HepG2 (cell line): ENCODE results near the gene UBE2C. TPM values are rescaled to one million over a fixed set of nuclear protein-coding genes. Genes with fewer than 3 reads are reported as not detected.

Source experiments
- CEBPZ ChIP-seq: IDR thresholded peaks from 2 replicates; pipeline ENCODE4 v1.6.1; 2012; ENCODE audit warnings: low read length, improper control_type of control experiment
- CERS6 ChIP-seq: sonication (generic); formaldehyde crosslinking; IDR thresholded peaks from 2 replicates; pipeline ENCODE4 v1.5.0; 2020; ENCODE audit warnings: missing genetic modification reagents
- FOXA1 ChIP-seq, 2 experiments: fragments of 450-650 bp in 1 of 2; sonication (generic) in 1 of 2; formaldehyde crosslinking in 1 of 2; IDR thresholded peaks; 2 replicates each; pipeline versions ENCODE4 v1.4.0 to v1.6.1; 2016 to 2020; ENCODE audit warnings: missing genetic modification reagents in 1 of 2
- FOXJ3 ChIP-seq: sonication (generic); formaldehyde crosslinking; IDR thresholded peaks from 2 replicates; pipeline ENCODE4 v1.4.0; 2020; ENCODE audit warnings: missing genetic modification reagents, mild to moderate bottlenecking, borderline replicate concordance
- FOXO1 ChIP-seq: sonication (generic); formaldehyde crosslinking; IDR thresholded peaks from 2 replicates; pipeline ENCODE4 v1.4.0; 2020; ENCODE audit warnings: missing genetic modification reagents
- SP4 ChIP-seq: sonication (generic); formaldehyde crosslinking; IDR thresholded peaks from 2 replicates; pipeline ENCODE4 v1.8.1; 2023; ENCODE audit warnings: mild to moderate bottlenecking, missing genetic modification reagents
- TGIF2 ChIP-seq: IDR thresholded peaks from 2 replicates; pipeline ENCODE4 v1.6.1; 2016; ENCODE audit warnings: control low read depth, missing compliant biosample characterization
- ZMAT3 ChIP-seq: sonication (generic); formaldehyde crosslinking; conservative IDR thresholded peaks from 2 replicates; pipeline ENCODE4 v1.7.0; 2021; ENCODE audit warnings: missing genetic modification reagents
- ZNF3 ChIP-seq: IDR thresholded peaks from 2 replicates; pipeline ENCODE4 v1.7.0; 2017; ENCODE audit warnings: inconsistent platforms
- ZNF441 ChIP-seq: sonication (generic); formaldehyde crosslinking; IDR thresholded peaks from 2 replicates; pipeline ENCODE4 v1.7.0; 2021; ENCODE audit warnings: missing genetic modification reagents, borderline replicate concordance
- ZNF580 ChIP-seq: IDR thresholded peaks from 2 replicates; pipeline ENCODE4 v1.6.1; 2016; ENCODE audit warnings: low read depth, borderline replicate concordance
- ZNF616 ChIP-seq: sonication (generic); formaldehyde crosslinking; IDR thresholded peaks from 2 replicates; pipeline ENCODE4 v1.5.0; 2020; ENCODE audit warnings: low read depth, mild to moderate bottlenecking, missing genetic modification reagents
- ZNF709 ChIP-seq: sonication (generic); formaldehyde crosslinking; IDR thresholded peaks from 2 replicates; pipeline ENCODE4 v1.5.0; 2020; ENCODE audit warnings: mild to moderate bottlenecking, missing genetic modification reagents
- polyA plus RNA-seq, 8 experiments: library from polyadenylated mRNA; depleted of rRNA in 3 of 8; stranded (reverse) in 7 of 8; unstranded in 1 of 8; fragments of >200 nt; fragmentation: Illumina TruSeq in 4 of 8; extraction: Trizol in 4 of 8; gene quantifications; 2 replicates each; pipeline versions ENCODE4 v1.2.1 to v1.2.3, GENCODE V29; 2011 to 2016; ENCODE audit warnings: low read depth in 4 of 8, missing spikeins in 1 of 8, mixed read lengths in 1 of 8; ENCODE audit not compliant: insufficient read depth in 1 of 8
- total RNA-seq, 5 experiments: library from RNA; depleted of rRNA; stranded (reverse); fragments of >200 nt; fragmentation: Illumina TruSeq; extraction: Trizol; gene quantifications; 2 replicates each; pipeline ENCODE4 v1.2.3, GENCODE V29; 2016; ENCODE audit warnings: low read depth in 1 of 5
- TF ChIP-seq, protein P1 (sequence below): sonication (generic); formaldehyde crosslinking; IDR thresholded peaks from 2 replicates; pipeline ENCODE4 v1.5.1; 2020; ENCODE audit warnings: mild to moderate bottlenecking, missing genetic modification reagents, borderline replicate concordance
- TF ChIP-seq, protein P2 (sequence below): sonication (generic); formaldehyde crosslinking; IDR thresholded peaks from 2 replicates; pipeline ENCODE4 v1.9.0; 2022; ENCODE audit warnings: missing genetic modification reagents, mild to moderate bottlenecking, borderline replicate concordance
- TF ChIP-seq, protein P3 (sequence below): sonication (generic); formaldehyde crosslinking; IDR thresholded peaks from 2 replicates; pipeline ENCODE4 v1.5.0; 2020; ENCODE audit warnings: missing genetic modification reagents
- TF ChIP-seq, protein P4 (sequence below): sonication (generic); formaldehyde crosslinking; IDR thresholded peaks from 2 replicates; pipeline ENCODE4 v1.8.1; 2023; ENCODE audit warnings: mild to moderate bottlenecking, moderate library complexity, missing genetic modification reagents

Gene UBE2C
- total and polyA plus RNA-seq, 2 of the 13 experiments (the other 11 are each of a cell fraction or from before 2014, with no cell fraction given): 100 to 123 TPM

DNA sequence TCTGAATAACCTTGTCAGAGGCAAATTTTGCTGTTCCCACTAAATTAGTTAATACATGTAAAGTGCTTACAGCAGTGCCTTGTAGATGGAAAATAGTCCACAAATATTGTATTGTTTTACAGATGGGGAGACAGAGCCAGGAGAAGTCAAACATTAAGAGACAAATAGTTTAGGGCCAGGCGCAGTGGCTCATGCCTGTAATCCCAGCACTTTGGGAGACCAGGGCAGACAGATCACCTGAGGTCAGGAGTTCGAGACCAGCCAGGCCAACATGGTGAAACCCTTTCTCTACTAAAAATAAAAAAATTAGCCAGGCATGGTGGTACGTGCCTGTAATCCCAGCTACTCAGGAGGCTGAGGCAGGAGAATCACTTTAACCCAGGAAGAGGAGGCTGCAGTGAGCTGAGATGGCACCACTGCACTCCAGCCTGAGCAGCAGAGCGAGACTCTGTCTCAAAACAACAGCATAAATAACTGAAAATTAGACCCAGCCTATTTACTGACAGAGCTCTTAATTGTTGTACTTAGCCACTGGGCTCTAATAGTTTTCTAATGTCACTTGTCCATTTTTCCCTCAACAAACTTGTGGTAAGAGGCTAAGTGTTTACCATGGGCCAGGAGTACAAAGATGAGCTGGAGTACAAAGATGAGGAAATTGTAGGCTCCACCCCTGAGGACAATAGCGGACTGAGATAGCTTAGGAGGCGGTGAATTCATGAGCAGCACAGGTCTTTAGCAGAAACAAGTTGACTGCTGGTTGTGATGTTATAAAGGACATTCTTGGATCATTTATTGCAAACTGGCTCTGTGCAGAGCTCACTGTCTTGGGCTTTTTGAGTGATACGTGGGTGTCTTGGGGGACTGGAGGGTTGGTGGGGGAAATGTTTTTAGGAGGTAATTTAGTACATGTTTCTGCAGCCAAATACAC lies 51.4 kb downstream of the UBE2C start (continued):
- TF ChIP-seq SP4 (CRISPR knock-in tag) (0 out of 2 replicates have a peak, but pooled peaks have one; percentile 14), FOXO1 (CRISPR knock-in tag) (peak; percentile 94), FOXJ3 (0 out of 2 replicates have a peak, but pooled peaks have one; percentile 75), ZNF616 (CRISPR knock-in tag) (no peak), TGIF2 (CRISPR knock-in tag) (no peak), ZNF441 (CRISPR knock-in tag) (0 out of 2 replicates have a peak, but pooled peaks have one; percentile 73), ZMAT3 (peak; percentile 77; the same call in 1 of the 2 replicates), CEBPZ (no peak), ZNF709 (CRISPR knock-in tag) (peak; percentile 25; the same call in 1 of the 2 replicates), ZNF3 (CRISPR knock-in tag) (peak; percentile 97), ZNF580 (CRISPR knock-in tag) (0 out of 2 replicates have a peak, but pooled peaks have one; percentile 33), CERS6 (CRISPR knock-in tag) (no peak), FOXA1 (IDR thresholded peaks at IDR 0.05) (no peak), FOXA1 (CRISPR knock-in tag; IDR thresholded peaks at IDR 0.05) (peak; percentile 87)
- TF ChIP-seq, protein P1, sequence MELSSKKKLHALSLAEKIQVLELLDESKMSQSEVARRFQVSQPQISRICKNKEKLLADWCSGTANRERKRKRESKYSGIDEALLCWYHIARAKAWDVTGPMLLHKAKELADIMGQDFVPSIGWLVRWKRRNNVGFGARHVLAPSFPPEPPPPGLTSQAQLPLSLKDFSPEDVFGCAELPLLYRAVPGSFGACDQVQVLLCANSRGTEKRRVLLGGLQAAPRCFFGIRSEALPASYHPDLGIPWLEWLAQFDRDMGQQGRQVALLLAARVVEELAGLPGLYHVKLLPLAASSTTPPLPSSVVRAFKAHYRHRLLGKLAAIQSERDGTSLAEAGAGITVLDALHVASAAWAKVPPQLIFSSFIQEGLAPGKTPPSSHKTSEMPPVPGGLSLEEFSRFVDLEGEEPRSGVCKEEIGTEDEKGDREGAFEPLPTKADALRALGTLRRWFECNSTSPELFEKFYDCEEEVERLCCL (CRISPR knock-in tag): no peak; the same call in 1 of the 2 replicates
- TF ChIP-seq, protein P2, sequence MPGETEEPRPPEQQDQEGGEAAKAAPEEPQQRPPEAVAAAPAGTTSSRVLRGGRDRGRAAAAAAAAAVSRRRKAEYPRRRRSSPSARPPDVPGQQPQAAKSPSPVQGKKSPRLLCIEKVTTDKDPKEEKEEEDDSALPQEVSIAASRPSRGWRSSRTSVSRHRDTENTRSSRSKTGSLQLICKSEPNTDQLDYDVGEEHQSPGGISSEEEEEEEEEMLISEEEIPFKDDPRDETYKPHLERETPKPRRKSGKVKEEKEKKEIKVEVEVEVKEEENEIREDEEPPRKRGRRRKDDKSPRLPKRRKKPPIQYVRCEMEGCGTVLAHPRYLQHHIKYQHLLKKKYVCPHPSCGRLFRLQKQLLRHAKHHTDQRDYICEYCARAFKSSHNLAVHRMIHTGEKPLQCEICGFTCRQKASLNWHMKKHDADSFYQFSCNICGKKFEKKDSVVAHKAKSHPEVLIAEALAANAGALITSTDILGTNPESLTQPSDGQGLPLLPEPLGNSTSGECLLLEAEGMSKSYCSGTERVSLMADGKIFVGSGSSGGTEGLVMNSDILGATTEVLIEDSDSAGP (CRISPR knock-in tag): no peak
- TF ChIP-seq, protein P3, sequence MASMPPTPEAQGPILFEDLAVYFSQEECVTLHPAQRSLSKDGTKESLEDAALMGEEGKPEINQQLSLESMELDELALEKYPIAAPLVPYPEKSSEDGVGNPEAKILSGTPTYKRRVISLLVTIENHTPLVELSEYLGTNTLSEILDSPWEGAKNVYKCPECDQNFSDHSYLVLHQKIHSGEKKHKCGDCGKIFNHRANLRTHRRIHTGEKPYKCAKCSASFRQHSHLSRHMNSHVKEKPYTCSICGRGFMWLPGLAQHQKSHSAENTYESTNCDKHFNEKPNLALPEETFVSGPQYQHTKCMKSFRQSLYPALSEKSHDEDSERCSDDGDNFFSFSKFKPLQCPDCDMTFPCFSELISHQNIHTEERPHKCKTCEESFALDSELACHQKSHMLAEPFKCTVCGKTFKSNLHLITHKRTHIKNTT (CRISPR knock-in tag): no peak
- TF ChIP-seq, protein P4, sequence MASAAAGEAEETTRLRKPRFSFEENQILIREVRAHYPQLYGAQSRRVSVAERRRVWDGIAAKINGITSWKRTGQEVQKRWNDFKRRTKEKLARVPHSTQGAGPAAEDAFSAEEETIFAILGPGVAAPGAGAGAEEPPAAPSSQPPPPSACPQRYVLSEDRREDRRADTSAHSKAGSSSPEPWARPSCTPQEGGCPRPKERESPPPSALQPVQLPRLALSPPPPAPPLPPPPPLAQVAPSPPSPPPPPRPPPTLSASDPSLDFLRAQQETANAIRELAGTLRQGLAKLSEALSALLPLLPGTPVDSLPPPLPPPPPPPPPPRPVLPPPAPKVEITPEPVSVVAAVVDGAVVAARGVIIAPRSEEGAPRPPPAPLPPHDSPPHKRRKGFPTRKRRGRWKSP (CRISPR knock-in tag): no peak
